DMS53 treated with DMSO at 0.1 percent for 48 hours (cell line): ENCODE results near the gene IL15.
"Not testable (repeated sequence)": the region's sequence is repeated elsewhere in the genome, so short reads cannot be mapped to it uniquely, and the experiment has no call there.

Experiments
- DNase-seq: peaks from one replicate; lab custom pipeline; 2025; ENCODE audit not compliant: unreplicated experiment; lab: John Stamatoyannopoulos, UW

The IL15 gene

DNA sequence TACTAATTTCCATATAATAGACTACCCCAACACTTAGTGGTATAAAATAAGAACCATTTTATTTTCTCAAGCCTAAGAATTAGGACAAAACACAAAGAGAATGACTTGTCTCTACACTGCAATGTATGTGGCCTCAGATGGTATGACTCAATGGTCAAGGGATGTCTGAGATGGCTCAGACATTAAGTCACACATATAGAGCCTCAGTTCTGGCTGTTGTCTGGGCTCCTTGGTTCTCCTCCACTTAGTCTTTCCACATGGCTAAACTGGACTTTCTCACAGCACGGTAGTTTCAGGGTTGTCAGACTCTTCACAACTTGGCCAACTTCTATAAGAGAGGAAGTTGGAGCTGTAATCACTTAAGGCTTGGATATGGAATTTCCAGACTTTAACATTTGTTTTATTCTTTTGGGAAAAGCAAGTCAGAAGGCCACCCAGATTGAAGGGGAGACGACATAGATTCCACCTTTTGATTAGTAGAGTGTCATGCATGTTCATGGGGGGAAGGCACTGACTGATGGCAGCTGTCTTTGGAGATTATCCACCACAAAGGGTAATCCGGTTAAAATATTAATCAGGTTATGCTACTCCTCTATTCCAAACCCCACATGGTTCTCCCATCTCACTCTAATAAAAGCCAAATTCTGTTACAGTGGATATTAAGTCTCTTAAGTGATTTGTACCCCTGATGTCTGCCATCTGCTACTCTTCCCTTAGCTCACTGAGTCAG lies 9.4 kb downstream of the IL15 start:
- no peak for DNase-seq

DNA sequence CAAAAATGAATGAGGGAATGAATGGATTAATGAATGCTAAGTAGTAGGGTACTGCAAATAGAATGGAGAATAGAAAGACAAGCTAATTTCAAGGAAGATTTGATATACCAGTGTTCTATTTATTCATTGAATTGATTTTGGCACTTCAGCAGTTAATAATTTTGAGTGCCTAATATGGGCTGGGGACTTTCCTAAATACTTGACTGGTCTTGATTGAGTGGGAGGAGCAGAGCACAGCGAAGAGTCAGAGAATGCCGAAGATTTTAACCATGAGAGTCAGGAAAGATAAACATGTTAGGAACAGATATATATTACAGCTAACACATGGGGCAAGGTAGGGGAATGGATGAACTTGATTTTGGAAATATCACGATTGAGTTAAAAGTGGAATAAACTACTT lies 10.6 kb downstream of the IL15 start:
- DNase-seq: no peak

DNA sequence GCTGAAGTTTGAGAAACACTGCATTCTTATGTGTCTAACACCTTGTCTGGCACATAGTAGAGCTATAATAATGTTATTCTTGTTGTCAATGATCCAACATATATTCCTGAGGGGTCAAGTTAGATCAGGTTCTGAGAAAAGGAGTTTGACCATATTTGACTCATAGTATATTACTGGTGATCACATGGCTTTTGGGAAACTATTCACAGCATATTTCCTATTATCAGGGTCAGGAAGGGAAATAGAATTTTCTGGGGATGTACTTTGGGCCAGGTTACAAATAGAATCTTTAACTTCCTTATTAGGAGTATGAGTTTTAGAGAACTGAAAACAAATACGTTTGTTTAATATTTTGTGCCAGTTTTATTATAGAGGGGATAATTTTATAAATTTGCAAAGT lies 11.6 kb downstream of the IL15 start:
- no peak for DNase-seq

DNA sequence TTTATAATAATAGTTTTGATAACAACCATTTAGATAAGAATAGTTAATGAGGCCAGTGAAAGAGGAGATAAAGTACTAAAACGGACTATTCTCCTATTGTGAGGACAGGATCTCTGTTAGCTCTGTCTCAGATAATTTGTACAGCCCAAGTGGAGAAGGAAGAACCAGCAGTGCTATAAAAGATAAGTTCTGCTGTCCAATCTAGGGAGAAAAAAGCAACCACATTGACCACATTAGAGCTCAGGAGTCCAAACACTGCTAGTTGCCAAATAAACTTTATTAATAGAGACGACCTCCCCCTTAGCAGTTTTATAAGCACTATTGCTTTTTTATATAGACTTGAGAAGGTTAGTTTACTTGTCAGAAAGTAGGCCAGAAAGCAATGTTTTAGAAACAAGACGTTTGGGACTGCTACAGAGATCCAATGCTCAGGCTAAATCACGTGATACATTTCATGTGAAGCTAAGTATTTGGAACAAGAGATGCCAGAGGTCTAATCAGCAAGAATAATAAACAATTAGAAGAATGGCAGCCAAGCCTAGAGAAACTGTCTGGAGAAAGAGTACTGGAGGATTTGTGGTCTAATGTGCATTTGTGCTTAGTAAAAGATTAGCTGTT lies 15.9 kb downstream of the IL15 start:
- DNase-seq: no peak

DNA sequence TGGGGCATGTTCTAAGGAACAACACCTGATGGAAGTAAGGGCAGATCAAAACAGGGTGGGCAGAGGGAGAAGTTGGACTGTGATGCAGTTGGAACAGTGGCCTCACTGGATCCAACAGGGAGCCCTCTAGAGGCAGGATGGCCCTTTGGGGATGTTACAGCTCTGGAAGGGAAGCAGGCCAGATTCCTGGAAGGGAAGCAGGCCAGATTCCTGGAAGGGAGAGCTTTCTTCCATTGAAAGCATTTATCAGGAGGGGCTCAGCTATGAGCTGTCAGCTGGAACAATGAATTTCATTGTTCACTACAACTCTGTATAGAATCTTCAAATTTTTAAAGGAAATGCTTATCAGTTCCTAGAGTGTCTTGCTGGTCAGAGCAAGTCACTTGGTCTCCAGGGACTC lies 17.7 kb downstream of the IL15 start:
- no peak for DNase-seq

DNA sequence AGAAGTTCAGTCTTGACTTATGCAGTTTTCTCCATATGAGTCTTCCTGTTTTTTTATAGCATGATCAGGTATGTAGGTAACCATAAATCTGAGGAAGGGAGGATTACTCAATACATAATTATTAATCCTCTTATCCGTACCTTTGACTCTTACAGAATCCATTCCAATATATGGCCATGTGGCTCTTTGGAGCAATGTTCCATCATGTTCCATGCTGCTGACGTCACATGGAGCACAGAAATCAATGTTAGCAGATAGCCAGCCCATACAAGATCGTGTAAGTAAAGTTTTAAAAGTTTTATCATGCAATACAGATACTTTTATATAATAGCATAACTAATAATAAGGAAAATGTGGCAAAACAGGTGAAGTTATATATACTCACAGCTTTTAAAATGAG lies 19.6 kb downstream of the IL15 start:
- DNase-seq: no peak

DNA sequence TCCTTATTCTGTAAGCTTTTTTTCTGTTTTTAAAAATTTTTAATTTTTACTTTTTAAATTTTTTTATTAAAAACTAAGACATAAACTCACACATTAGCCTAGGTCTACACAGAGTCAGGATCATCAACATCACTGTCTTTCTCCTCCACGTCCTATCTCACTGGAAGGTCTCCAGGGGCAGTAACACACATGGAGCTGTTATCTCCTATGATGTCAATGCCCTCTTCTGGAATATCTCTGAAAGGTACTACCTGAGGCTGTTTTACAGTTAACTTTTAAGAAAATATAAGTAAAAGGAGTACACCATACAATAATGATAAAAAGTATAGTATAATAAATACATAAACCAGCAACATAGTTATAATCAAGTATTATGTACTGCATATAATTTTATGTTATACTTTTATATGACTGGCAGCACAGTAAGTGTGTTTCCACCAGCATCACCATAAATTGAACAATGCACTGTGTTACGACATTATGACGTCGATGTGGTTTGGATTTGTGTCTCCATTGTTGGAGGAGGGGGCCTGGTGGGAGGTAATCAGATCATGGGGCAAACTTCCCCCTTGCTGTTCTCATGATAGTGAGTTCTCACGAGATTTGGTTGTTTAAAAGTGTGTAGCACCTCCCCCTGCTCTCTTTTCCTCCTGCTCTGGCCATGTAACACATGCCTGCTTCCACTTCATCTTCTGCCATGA lies 21.3 kb downstream of the IL15 start:
- no peak for DNase-seq

DNA sequence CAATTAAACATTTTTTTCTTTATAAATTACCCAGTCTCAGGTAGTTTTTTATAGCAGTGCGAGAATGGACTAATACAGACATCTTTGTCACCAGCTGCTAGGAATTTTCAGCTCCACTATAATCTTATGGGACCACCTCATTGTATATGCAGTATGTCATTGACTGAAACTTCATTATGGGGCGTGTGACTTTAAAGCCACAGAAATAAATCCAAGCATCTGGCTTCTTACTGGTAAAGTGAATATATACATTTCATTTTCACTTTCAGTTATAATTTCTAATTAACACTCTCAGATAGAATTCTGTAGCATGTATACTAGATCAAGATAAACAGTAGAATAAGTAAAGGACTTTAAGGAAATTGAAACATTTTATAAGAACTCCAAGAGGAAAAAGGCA lies 21.9 kb downstream of the IL15 start:
- DNase-seq: no peak

DNA sequence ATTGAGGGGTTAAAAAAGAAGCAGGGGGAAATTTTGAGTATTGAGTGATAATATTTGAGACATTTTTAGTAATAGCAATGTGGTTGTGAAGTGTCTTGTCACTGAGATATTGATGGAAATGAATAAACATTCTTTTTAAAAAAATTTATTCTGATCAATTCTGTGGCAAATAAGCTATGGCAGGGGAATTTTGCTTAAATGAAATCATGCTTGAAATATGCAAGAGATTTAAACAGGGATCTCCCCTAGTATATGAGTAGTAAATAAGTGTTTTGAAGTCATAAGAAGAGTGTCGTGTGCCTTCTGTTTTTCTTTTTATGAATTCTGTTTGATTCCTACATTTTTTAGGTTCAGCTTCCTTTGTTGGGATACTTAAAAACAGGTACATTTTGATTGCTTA lies 23.2 kb downstream of the IL15 start:
- no peak for DNase-seq

DNA sequence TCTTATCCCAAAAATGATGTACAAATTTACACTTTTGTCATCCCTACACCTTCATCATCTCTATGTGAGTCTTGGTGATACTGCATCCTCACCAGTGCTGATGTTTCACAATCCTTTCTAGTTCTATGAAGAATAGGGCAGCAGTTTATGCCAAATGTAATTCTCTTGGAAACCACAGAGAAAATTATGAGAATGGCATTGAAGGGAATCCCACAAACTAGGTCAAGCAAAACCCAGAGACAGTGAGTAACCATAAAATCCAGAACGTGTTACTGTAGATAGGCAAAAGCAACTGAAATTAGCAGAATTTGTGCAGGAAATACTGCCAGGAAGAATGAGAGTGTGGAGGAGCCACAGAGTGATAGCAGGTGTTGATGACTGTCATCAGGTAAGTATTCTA lies 24.5 kb downstream of the IL15 start:
- no peak for DNase-seq

DNA sequence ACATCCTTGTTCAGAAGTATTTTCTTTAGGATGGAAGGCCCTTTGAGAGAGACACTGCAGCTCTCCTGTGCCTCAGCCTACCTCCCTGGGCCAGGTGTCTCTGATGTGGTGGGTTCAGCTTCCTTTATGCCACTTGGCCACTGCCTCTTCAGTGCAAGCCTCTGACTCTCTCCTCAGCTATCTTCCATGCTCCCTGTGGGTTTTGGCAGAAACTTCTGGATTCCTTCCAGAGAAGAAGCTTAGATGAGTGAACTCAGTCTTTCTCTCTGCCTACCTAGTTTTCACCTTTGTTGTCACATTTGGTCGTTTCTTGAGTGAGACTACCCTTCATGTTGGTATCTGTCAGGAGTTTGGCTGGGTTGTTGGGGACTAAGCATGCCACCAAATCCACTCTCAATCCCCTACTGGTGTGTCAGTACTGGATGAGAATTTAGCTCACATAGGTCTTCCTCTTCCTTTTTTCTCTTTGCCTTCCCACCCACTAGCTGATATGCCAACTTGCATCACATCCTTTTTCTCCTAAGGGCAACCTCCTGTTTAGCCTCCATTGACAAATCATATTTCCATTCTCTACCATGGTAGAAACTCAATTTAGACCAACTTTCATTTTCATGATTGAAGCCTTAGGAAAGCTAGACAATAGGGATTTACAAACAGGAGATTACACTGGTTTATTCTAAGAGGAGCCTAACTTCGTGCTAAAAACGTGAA lies 32.0 kb downstream of the IL15 start:
- no peak for DNase-seq

DNA sequence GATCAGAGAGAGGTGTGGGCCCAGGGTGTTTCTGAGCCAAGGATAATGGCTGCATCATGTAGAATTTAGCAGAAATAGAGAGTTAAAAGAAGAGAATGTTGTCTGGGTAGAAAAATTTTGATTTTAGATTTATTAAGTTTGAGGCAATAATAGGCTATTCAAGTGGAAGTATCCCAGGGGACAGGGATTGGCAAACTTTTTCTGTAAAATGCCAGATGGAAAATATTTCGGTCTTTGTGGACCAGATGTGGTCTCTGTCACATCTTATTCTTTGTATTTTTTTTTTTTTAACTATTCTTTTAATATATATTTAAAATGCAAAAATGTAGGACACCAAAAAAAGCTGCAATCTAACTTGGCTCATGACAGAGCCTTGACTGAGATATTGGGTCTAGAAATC lies 33.1 kb downstream of the IL15 start:
- DNase-seq: no peak

DNA sequence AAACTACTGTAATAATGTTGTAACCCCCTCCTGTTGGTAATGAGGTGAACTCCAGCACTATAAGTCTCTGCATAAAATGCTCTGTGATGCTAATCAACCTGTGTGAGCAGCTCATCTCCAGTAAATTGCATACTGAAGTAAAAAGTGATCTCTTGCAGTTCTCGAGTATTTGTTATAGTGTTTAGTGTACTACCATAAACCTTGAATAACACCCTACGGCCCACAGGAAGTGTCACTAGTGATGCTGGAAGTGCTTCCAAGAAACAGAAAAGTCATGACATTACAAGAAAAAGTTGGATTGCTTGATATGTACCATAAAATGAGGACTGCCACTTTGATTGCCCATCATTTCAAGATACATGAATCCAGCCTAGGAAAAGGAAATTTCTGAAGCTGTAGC lies 39.0 kb downstream of the IL15 start:
- no peak for DNase-seq

DNA sequence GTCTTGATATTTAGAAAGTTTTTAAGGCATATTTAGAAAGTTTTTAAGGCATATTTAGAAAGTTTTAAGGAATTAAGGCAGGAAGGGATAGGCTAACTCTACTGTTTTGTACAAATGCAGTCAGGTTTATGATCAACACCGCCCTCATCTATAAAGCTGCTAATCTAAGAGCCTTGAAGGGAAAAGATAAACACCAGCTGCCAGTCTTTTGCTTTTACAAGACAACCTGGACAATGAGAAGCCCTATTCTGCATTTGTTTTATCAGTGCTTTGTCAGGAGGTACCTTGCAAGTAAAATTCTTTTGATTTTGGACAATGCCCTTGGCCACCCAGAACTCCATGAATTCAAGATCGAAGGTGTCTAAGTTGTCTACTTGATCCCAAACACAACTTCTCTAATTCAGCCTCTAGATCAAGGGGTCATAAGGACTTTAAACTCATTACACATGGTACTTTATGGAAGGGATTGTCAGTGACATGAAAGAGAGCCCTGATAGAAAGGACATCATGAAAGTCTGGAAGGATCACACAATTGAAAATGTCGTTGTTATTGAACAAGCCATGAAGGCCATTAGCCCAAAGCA lies 39.8 kb downstream of the IL15 start:
- no peak for DNase-seq

DNA sequence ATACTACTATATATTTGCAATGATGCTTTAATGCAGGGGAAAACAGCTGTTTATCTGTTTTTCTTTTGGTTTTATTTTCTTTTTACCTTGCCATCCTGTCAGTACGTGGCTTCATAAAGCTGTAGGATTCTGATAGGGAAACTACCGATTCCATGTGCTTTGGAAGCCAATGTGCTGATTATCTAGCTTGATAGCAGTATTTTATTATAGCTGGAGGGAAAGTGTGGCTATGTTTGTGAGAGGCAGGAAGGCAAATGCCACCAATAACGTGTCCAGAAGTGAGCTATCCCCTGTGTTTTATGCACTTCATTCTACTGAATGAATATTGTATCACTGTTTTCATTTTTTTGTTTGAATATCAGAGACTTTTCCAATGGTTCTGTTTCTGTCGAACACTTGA lies 43.7 kb downstream of the IL15 start:
- no peak for DNase-seq

DNA sequence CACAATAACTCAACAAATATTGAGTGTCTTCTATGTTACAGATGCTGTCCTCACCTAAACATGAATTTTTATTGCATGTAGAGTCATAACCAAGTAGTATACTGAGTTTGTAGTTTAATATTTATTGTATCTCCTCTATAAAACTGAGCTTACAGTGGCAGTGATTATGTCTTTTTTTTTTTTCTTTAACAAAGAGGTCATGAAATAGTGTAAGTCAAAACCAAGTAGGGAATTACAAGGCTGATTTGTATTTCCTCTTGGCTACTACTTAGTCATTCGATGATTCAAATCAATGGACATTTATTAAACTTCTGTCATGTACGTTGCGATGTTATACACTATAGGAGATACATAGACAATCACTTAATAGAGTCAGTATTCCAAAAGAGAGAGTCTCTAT lies 48.4 kb downstream of the IL15 start:
- no peak for DNase-seq

DNA sequence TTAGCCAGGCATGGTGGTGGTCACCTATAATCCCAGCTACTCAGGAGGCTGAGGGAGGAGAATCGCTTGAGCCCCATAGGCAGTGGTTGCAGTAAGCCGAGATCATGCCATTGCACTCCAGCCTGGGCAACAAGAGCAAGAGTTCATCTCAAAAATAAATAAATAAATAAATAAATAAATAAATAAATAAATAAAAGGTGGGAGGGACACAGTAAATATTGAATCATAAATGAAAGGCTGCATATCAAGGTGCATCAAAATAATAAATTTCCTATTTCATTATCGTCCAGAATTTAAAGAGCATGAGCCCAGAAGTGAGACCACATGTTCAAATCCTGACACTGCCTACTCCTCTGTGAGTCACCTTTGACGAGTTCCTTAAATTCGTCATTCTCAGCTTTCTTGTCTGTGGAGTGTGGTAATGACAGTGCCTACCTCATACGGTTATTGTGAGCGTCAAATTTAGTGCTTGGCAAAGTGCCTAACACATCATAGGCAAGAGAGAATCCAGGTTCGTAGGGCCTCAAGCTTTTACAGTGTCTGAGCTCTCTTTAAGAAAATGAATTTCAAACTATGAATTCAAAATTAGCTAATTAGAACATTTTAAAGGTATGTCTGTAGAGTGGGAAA lies 49.9 kb downstream of the IL15 start:
- no peak for DNase-seq

DNA sequence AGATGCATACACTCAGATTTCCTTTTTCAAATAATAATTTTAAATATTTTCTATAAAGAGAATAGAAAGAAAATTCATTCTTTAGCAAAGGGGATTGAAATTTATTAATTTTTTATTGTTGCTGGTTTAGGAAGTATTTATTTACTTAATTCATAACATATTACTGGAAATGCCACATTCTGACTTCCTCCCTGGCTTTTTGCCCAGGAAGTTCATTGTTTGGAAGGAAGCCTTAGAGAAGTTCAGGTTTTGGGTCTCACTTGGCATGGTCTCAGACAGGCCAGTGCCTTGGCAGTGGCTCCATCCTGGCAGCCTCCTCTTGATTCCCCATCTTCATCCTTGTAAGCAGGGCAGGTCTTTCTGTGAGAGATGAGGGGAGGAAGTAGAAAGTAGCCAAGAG lies 50.5 kb downstream of the IL15 start:
- DNase-seq: no peak

DNA sequence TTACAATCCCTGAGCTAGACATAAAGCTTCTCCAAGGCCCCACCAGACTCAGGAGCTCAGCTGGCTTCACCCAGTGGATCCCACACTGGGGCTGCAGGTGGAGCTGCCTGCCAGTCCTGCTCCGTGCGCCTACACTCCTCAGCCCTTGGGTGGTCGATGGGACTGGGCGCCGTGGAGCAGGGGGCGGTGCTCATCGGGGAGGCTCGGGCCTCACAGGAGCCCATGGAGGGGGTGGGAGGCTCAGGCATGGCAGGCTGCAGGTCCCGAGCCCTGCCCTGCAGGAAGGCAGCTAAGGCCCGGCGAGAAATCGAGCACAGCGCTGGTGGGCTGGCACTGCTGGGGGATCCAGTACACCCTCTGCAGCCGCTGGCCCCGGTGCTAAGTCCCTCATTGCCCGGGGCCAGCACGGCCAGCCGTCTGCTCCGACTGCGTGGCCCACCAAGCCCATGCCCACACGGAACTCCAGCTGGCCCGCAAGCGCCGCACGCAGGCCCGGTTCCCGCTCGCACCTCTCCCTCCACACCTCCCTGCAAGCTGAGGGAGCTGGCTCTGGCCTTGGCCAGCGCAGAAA lies 53.4 kb downstream of the IL15 start:
- not testable (repeated sequence) for DNase-seq

DNA sequence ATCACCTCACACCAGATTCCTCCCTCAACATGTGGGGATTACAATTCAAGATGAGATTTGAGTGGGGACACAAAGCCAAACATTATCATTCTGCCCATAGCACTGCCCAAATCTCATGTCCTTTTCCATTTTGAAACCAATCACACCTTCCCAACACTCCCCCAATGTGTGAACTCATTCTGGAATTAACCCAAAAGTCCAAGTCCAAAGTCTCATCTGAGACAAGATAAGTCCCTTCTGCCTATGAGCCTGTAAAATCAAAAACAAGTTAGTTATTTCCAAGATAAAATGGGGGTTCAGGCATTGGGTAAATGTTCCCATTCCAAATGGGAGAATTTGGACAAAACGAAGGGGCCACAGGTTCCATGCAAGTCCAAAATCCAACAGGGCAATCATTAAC lies 54.9 kb downstream of the IL15 start:
- not testable (repeated sequence) for DNase-seq

DNA sequence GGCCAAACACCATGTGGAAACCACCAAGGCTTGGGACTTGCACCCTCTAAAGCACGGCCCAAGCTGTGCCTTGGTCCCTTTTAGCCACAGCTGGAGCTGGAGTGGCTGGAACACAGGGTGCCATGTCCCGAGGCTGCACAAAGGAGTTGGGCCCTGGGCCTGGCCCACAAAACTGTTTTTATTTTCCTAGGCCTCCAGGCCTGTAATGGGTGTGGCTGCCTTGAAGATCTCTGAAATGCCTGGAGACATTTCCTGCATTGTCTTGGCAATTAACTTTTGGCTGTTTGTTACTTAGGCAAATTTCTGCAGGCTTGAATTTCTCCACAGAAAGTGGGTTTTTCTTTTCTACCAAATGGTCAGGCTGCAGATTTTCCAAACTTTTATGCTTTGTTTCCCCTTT lies 55.7 kb downstream of the IL15 start:
- DNase-seq: no peak
